ENCODE results near the gene MAD1L1. TPM values are rescaled to one million over a fixed set of nuclear protein-coding genes. Genes with fewer than 3 reads are reported as not detected.

The MAD1L1 gene
- total RNA-seq, 1 donor from 2014 or later, result 57.4 TPM

- peaks cover 7% of the 10 kb centered on the region for H3K36me3 ChIP-seq (ENCODE audit: control insufficient read depth, insufficient read depth, low read length)
- H3K4me3 ChIP-seq (ENCODE audit: low read depth, low read length), result no peak overlapping the region
- no peak for DNase-seq (ENCODE audit: low read depth)
- no peak for FAIRE-seq
- no peaks in the 10 kb centered on the region for H3K27me3 ChIP-seq (ENCODE audit: control insufficient read depth, insufficient read depth, low read length)
- TF ChIP-seq, protein P1, sequence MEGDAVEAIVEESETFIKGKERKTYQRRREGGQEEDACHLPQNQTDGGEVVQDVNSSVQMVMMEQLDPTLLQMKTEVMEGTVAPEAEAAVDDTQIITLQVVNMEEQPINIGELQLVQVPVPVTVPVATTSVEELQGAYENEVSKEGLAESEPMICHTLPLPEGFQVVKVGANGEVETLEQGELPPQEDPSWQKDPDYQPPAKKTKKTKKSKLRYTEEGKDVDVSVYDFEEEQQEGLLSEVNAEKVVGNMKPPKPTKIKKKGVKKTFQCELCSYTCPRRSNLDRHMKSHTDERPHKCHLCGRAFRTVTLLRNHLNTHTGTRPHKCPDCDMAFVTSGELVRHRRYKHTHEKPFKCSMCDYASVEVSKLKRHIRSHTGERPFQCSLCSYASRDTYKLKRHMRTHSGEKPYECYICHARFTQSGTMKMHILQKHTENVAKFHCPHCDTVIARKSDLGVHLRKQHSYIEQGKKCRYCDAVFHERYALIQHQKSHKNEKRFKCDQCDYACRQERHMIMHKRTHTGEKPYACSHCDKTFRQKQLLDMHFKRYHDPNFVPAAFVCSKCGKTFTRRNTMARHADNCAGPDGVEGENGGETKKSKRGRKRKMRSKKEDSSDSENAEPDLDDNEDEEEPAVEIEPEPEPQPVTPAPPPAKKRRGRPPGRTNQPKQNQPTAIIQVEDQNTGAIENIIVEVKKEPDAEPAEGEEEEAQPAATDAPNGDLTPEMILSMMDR (IDR thresholded peaks at IDR 0.05; ENCODE audit: insufficient read depth, low read length, severe bottlenecking), result no peak
Measured at GRCh38 chr7:2203766-2204300, 28.9 kb downstream of the MAD1L1 start.

- TF ChIP-seq, protein P1 (IDR thresholded peaks at IDR 0.05; ENCODE audit: insufficient read depth, low read length, severe bottlenecking), result no peak
- no peak for DNase-seq (ENCODE audit: low read depth)
- no peak overlapping the region for H3K4me3 ChIP-seq (ENCODE audit: low read depth, low read length)
- peaks cover 6% of the 10 kb centered on the region for H3K36me3 ChIP-seq (ENCODE audit: control insufficient read depth, insufficient read depth, low read length)
- no peaks in the 10 kb centered on the region for H3K27me3 ChIP-seq (ENCODE audit: control insufficient read depth, insufficient read depth, low read length)
- no peak for FAIRE-seq
Measured at GRCh38 chr7:2202901-2203765, 29.6 kb downstream of the MAD1L1 start.

GRCh38 chr7:2202361-2202761 is 30.4 kb downstream of the MAD1L1 start:
- DNase-seq (ENCODE audit: low read depth) (no peak), FAIRE-seq (no peak)
- no peaks in the 10 kb centered on the region for H3K27me3 ChIP-seq (ENCODE audit: control insufficient read depth, insufficient read depth, low read length)
- TF ChIP-seq, protein P1 (IDR thresholded peaks at IDR 0.05; ENCODE audit: insufficient read depth, low read length, severe bottlenecking), result no peak
- no peak overlapping the region for H3K4me3 ChIP-seq (ENCODE audit: low read depth, low read length)
- peaks cover 4% of the 10 kb centered on the region for H3K36me3 ChIP-seq (ENCODE audit: control insufficient read depth, insufficient read depth, low read length)

DNA sequence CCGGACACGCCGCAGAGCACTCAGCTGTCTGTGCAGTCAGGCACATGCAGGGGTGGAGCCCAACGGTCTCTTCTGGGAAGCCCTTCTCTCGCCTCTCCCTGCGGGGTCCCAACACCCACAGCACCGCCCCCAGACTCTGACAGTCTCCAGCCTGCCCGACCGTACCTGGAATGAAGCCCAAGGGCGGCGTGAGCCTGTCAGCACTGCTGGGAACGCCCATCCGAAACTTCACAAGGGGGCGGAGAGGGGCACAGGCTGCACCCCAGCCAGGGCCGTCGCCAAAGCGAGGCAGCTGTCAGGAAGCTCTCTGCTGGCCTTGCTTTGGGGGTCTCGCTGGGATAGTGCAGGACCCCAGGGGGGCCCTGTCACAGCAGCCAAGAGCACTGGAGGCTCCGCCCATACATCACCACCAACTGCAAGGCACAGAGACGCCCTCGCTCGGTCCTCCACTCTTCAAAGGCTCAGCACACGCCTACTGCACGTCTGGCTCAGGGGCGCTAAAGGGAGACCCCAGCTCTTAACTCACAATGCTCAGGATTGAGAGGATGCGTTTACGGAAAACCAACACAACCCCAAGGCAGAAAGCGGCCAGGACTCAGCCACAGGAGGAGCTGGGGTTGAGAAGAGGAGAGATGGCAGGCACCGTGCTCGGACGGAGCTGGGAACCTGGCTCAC is 30.9 kb downstream of the MAD1L1 start:
- DNase-seq (ENCODE audit: low read depth), result no peak
- FAIRE-seq, result no peak
- Histone ChIP-seq H3K4me3 (ENCODE audit: low read depth, low read length) (no peak overlapping the region), H3K36me3 (ENCODE audit: control insufficient read depth, insufficient read depth, low read length) (peaks cover 4% of the 10 kb centered on the region), H3K27me3 (ENCODE audit: control insufficient read depth, insufficient read depth, low read length) (no peaks in the 10 kb centered on the region)
- TF ChIP-seq, protein P1 (IDR thresholded peaks at IDR 0.05; ENCODE audit: insufficient read depth, low read length, severe bottlenecking), result no peak

DNA sequence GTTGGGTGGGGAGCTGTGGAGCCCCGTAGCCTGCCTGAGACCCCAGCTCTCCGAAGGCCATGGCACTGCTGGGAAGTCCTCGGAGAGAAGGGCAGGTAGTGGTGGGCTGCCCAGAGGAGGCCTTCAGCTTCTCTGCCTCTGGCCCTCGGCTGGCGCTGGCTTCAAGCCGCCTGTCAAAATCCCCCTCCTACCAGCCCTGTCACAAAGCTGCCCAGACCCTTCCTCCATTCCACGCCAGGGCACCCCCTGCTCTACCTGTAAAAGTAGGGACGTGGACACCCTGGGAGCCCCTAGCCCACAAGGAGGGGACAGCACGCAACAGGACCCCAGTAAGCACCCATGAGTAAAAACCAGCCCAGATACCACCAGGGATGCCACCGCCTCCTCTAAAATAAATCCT is 31.6 kb downstream of the MAD1L1 start:
- H3K4me3 ChIP-seq (ENCODE audit: low read depth, low read length), result no peak overlapping the region
- no peak for FAIRE-seq

More for the DNA sequence above, 31.6 kb downstream of the MAD1L1 start:
- no peak for DNase-seq (ENCODE audit: low read depth)
- TF ChIP-seq, protein P1 (IDR thresholded peaks at IDR 0.05; ENCODE audit: insufficient read depth, low read length, severe bottlenecking), result no peak
- H3K36me3 ChIP-seq (ENCODE audit: control insufficient read depth, insufficient read depth, low read length), result peaks cover 4% of the 10 kb centered on the region
- H3K27me3 ChIP-seq (ENCODE audit: control insufficient read depth, insufficient read depth, low read length), result no peaks in the 10 kb centered on the region

All from bronchial epithelial cell (primary cell).